ENCODE measurements around the gene RAB8B.

RAB8B gene

DNA sequence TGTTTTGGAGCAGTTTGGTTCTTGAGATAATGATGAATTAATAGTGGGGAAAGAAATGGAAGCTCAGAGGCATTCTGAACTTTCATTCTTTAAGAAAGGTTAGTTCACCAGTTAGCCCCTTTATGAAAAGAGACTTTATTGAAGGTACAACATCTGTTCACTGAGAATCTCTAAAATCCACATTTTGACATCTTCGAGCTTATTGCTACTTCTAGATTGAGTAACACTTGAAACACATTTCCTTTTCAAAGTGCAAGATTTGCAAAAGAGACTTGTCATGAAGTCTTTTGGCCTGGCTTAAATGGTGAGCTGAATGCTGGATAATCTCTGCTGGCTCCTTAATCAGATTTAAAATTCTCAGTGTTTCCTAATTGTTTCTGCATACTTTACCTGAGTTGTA is 42.3 kb downstream of the RAB8B start:
- TF ChIP-seq SIN3A (IDR thresholded peaks at IDR 0.05; ENCODE audit: borderline replicate concordance, insufficient read depth, low read length) (no peak), POLR2AphosphoS5 (IDR thresholded peaks at IDR 0.05; ENCODE audit: low read depth, low read length) (no peak), FOXP2 (optimal IDR thresholded peaks at IDR 0.05; ENCODE audit: borderline replicate concordance, extremely low read depth, extremely low read length, insufficient read depth) (no peak), TAF1 (IDR thresholded peaks at IDR 0.05; ENCODE audit: borderline replicate concordance, insufficient read depth, low read length) (no peak)
- TF ChIP-seq, protein P1, sequence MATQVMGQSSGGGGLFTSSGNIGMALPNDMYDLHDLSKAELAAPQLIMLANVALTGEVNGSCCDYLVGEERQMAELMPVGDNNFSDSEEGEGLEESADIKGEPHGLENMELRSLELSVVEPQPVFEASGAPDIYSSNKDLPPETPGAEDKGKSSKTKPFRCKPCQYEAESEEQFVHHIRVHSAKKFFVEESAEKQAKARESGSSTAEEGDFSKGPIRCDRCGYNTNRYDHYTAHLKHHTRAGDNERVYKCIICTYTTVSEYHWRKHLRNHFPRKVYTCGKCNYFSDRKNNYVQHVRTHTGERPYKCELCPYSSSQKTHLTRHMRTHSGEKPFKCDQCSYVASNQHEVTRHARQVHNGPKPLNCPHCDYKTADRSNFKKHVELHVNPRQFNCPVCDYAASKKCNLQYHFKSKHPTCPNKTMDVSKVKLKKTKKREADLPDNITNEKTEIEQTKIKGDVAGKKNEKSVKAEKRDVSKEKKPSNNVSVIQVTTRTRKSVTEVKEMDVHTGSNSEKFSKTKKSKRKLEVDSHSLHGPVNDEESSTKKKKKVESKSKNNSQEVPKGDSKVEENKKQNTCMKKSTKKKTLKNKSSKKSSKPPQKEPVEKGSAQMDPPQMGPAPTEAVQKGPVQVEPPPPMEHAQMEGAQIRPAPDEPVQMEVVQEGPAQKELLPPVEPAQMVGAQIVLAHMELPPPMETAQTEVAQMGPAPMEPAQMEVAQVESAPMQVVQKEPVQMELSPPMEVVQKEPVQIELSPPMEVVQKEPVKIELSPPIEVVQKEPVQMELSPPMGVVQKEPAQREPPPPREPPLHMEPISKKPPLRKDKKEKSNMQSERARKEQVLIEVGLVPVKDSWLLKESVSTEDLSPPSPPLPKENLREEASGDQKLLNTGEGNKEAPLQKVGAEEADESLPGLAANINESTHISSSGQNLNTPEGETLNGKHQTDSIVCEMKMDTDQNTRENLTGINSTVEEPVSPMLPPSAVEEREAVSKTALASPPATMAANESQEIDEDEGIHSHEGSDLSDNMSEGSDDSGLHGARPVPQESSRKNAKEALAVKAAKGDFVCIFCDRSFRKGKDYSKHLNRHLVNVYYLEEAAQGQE (IDR thresholded peaks at IDR 0.05; ENCODE audit: insufficient read depth in 1 of 2, low read depth in 2 of 2, low read length in 2 of 2): no peak

DNA sequence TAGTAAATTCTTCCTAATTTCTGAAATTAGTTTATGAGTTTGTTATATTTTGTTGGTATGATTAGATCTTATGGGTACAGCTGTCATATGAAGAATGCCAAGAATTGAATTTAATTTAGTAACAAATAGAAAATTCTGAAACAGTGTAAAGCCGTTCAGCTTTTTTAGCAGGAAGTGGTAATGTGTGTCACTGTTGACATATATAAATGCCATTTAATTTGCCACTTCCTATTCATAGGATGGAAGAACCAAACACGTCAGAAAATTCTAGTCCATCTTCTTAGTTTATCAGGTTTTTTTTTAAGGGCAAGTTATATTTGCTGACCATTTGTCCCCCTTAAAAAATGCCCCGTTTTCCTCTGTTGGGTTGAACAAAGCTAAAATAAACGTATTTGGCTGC is 43.0 kb downstream of the RAB8B start:
- no peak for TF ChIP-seq TAF1 (IDR thresholded peaks at IDR 0.05; ENCODE audit: borderline replicate concordance, insufficient read depth, low read length)
- no peak for TF ChIP-seq SIN3A (IDR thresholded peaks at IDR 0.05; ENCODE audit: borderline replicate concordance, insufficient read depth, low read length)
- TF ChIP-seq, protein P1 (IDR thresholded peaks at IDR 0.05; ENCODE audit: insufficient read depth in 1 of 2, low read depth in 2 of 2, low read length in 2 of 2): no peak
- no peak for TF ChIP-seq POLR2AphosphoS5 (IDR thresholded peaks at IDR 0.05; ENCODE audit: low read depth, low read length)
- TF ChIP-seq FOXP2 (optimal IDR thresholded peaks at IDR 0.05; ENCODE audit: borderline replicate concordance, extremely low read depth, extremely low read length, insufficient read depth): no peak

DNA sequence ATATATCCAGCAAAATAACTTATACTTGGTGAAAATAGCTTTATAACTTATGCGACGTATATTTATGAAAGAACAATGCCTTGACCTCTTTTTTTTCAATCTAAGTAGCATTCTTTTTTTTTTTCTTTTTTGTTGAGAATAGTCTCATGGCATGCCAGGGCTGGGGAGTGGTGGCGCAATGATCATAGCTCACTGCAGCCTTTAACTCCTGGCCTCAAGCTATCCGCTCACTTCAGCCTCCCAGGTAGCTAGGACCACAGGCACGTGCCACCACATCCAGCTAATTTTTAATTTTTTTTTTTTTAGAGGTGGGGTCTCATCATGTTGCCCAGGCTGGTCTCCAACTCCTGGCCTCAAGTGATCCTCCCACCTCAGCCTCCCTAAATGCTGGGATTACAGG is 43.5 kb downstream of the RAB8B start:
- TF ChIP-seq SIN3A (IDR thresholded peaks at IDR 0.05; ENCODE audit: borderline replicate concordance, insufficient read depth, low read length) (no peak), TAF1 (IDR thresholded peaks at IDR 0.05; ENCODE audit: borderline replicate concordance, insufficient read depth, low read length) (no peak), POLR2AphosphoS5 (IDR thresholded peaks at IDR 0.05; ENCODE audit: low read depth, low read length) (no peak), FOXP2 (optimal IDR thresholded peaks at IDR 0.05; ENCODE audit: borderline replicate concordance, extremely low read depth, extremely low read length, insufficient read depth) (no peak)
- TF ChIP-seq, protein P1 (IDR thresholded peaks at IDR 0.05; ENCODE audit: insufficient read depth in 1 of 2, low read depth in 2 of 2, low read length in 2 of 2): no peak

DNA sequence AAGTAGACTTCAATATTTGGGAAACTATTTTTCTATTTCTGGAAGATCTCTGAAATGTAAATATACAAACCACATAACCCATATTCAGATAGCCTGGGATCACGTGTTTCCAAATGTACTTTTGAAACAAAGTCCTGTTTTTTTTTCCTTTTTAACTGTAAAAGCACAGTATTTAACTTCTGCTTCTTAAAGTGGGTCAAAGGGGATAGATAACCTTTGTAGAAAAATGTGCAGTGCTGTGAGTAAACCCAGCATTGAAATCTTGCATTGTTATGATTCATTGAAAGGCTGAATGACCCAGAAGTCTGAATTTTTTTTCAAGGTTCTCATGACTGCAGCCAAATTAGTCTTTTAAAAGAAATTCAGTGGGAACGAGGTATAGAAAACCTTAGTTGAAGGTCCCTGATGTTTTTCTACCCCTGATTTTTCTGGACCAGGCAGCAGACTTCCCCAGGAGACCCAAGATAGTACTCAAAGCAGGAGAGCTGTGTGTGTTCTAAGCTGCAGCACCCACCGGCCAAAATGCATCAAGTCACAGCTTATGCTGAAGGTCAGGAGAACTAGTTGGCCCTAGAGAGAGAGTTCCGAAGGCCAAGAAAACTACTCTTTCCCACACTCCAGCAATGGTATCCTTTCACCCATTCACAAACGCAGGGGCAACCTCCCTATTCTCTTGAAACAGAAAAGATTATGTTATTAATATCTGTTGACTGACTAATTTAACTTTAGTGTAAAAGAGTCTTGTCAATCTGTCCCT is 44.4 kb downstream of the RAB8B start:
- TF ChIP-seq POLR2AphosphoS5 (IDR thresholded peaks at IDR 0.05; ENCODE audit: low read depth, low read length) (no peak), FOXP2 (optimal IDR thresholded peaks at IDR 0.05; ENCODE audit: borderline replicate concordance, extremely low read depth, extremely low read length, insufficient read depth) (no peak), SIN3A (IDR thresholded peaks at IDR 0.05; ENCODE audit: borderline replicate concordance, insufficient read depth, low read length) (no peak)

DNA sequence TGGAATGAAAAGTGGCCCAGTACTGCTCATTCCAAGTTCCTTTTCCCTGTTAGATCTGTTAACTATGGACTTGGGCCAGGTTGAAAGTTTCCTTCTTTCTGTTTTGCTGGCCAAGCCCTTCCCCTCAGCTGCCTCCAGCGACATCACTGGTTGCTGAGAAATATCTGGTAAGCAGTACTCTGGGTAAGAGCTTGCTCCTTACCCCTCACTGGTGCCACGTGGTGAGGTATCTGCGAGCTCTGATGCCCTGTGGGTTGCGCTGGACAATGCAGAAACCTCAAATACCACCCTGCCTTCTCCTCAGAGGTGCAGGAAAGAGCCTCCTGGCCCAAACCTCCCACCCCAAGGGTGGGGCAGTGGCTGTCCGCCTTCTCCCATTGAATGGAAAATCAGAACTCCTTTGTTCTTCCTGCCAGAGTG is 45.1 kb downstream of the RAB8B start:
- no peak for TF ChIP-seq FOXP2 (optimal IDR thresholded peaks at IDR 0.05; ENCODE audit: borderline replicate concordance, extremely low read depth, extremely low read length, insufficient read depth)
- TF ChIP-seq, protein P1 (IDR thresholded peaks at IDR 0.05; ENCODE audit: insufficient read depth in 1 of 2, low read depth in 2 of 2, low read length in 2 of 2): no peak
